ENCODE measurements around the gene LIPC.

The LIPC gene

DNA sequence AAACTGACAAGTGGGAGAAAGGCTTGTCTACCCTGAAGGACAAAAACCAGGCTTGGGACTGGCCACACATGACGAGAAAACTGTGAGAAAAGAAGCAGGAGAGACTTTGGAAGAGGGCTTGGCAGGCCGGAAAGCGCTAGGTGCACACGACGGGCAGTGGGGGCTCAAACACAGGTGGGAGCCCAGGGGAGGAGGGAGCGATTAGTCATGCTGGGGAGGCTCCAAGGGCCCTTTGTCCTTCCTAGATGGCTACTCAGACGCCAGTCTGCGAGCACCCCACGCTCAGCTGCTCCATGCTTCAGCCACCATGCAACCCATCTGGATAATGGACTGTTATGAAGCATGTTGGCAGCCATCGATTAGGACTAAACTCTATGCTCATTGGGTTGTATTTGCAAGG lies 17.1 kb downstream of the LIPC start:
- CTCF ChIA-PET: no interaction called here

DNA sequence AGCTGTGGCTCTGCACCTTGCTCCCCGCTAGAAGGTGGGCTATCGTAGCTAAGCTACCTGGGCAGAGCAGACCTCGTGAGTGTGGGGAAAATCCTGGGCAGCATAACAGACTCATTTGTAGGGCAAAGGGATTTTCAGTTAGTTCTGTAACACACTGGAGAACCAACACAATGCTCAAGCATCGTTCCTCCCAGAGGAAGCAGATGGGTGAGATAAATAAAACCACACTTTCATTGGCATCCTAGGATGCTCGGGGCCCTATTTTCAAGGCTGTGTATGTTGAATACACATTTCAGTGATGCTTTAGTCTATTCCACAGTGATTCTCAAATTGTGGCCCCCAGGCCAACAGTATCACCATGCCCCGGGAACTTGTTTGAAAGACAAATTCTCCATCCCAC lies 20.0 kb downstream of the LIPC start:
- TF ChIP-seq, protein P1, sequence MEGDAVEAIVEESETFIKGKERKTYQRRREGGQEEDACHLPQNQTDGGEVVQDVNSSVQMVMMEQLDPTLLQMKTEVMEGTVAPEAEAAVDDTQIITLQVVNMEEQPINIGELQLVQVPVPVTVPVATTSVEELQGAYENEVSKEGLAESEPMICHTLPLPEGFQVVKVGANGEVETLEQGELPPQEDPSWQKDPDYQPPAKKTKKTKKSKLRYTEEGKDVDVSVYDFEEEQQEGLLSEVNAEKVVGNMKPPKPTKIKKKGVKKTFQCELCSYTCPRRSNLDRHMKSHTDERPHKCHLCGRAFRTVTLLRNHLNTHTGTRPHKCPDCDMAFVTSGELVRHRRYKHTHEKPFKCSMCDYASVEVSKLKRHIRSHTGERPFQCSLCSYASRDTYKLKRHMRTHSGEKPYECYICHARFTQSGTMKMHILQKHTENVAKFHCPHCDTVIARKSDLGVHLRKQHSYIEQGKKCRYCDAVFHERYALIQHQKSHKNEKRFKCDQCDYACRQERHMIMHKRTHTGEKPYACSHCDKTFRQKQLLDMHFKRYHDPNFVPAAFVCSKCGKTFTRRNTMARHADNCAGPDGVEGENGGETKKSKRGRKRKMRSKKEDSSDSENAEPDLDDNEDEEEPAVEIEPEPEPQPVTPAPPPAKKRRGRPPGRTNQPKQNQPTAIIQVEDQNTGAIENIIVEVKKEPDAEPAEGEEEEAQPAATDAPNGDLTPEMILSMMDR (IDR thresholded peaks at IDR 0.05; ENCODE audit: control extremely low read depth, extremely low read depth, low read depth, missing control alignments): no peak
- CTCF ChIA-PET: interaction anchor here (1.4 kb wide), 1 partner anchor 16 kb away, joined by 4 read pairs; no protein-coding TSS in a partner anchor
- DNase-seq (ENCODE audit: extremely low spot score): no peak
- POLR2A ChIA-PET: no interaction called here

More for the DNA sequence above, 17.1 kb downstream of the LIPC start:
- no peak for DNase-seq (ENCODE audit: extremely low spot score)
- TF ChIP-seq, protein P1 (IDR thresholded peaks at IDR 0.05; ENCODE audit: control extremely low read depth, extremely low read depth, low read depth, missing control alignments): no peak
- POLR2A ChIA-PET: no interaction called here

DNA sequence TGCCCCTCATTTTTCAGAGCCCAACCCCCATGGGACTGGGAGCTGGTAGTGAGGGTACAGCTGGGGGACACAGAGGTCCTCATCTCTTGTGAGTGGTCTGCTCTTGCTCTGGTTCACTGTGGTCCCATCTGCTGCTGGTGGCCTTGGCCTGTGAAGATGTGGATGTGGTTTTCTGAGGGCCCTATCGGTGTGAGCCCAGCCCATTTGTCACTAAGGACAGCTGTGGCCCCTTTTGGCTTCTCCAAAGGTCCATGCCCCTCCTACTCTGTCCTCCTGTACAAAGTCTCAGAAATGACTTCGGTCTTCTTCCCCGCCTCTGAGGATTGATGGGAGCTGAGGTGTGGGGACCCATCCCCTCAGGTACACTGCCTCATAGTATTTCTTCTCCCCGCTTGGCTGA lies 21.0 kb downstream of the LIPC start:
- ChIA-PET POLR2A (no interaction called here), CTCF (interaction anchor here (1.4 kb wide), 1 partner anchor 15 kb away, joined by 4 read pairs; no protein-coding TSS in a partner anchor)
- no peak for DNase-seq (ENCODE audit: extremely low spot score)
- TF ChIP-seq, protein P1 (IDR thresholded peaks at IDR 0.05; ENCODE audit: control extremely low read depth, extremely low read depth, low read depth, missing control alignments): no peak

DNA sequence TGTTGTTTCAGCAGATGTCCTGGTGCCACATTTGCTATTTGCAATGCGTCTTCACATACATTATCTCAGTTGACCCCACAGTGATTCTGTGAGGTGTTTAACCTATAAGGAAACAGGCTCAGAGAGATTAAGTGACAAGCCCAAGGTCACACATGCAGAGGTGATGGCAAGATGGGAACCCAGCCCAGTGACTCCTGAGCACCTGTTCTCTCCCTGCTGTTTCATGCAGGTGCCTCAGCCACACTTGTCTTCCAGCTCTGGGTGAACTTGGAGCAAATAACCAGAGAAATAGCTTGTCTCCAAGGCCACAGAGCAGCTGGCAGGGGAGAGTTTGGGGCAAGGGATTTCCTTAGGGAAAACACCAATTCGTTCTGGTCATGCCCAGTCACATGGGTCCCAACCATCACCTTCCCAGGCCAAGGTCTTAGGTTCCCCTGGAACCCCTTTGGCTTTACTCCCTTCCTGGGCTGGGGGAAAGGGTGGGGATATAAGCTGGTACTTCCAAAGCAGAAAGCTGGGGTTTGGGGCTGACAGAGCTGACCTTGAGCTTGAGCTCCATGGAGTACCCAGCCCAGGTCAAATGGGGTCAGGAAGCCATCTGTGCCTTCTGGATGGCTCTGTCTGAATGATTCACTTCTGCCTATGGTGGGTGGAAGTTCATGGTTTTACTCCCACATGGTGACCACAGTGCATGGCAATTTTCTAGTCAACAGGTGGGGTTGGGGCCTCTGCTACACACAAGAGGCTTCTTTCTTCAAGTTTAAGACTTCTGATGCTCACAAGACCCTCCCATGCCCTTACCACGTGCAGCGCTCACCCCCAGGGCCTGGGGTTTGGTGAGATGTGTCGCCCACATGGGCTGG lies 22.4 kb downstream of the LIPC start:
- TF ChIP-seq, protein P1 (IDR thresholded peaks at IDR 0.05; ENCODE audit: control extremely low read depth, extremely low read depth, low read depth, missing control alignments): no peak
- ChIA-PET CTCF (interaction anchor here (1.0 to 1.3 kb wide), 2 partner anchors 13 to 22 kb away, joined by 4 read pairs; no protein-coding TSS in a partner anchor), POLR2A (no interaction called here)
- peak; percentile 68 for DNase-seq (ENCODE audit: extremely low spot score)

DNA sequence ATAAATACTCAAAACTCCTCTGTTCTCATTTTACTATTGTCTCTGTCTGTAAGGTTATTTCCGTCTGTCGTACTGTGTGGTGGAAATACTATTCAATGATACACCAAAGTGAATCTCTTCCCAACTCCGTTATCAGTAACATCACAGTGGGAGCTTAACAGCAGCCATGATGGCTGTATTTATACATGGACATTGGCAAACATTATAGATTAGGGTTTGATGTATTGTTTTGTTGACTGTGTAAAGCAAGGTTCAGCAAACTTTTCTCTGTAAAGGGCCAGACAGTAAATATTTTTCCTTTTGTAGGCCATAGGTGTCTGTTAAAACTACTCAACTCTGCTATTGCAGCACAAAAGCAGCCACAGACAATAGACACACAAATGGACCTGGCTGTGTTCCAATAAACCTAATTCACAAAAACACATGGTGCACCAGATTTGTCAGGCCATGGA lies 23.2 kb downstream of the LIPC start:
- ChIA-PET POLR2A (no interaction called here), CTCF (interaction anchor here (1.0 to 1.3 kb wide), 2 partner anchors 14 to 21 kb away, joined by 4 read pairs; no protein-coding TSS in a partner anchor)
- DNase-seq (ENCODE audit: extremely low spot score): no peak

DNA sequence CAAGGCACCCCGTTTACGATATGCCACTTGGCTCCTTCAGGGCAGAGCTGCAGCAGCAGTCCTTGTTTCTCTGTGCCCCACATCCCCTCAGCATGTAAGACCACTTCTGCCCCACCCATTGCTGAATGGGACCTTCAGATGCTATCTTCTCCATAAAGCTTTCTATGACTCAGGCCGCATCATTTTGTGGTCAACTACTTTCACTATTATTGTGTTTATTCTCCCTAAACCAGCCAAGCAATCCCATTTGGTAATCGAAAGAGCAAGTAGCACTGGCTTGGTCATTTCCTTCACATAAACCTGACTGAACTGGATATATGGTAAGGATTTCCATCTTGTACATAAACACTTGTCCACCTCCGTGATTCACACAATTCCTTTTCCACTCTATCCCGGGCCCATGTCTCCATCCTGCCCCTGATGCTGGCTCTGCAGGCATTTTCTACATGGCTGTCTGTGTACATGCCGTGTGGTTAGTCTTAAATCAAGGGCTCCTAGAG lies 25.7 kb downstream of the LIPC start:
- TF ChIP-seq, protein P1 (IDR thresholded peaks at IDR 0.05; ENCODE audit: control extremely low read depth, extremely low read depth, low read depth, missing control alignments): no peak
- peak; percentile 65 for DNase-seq (ENCODE audit: extremely low spot score)
- POLR2A ChIA-PET: interaction anchor here (1.0 to 1.2 kb wide), 2 partner anchors 64 to 313 kb away, joined by 4 read pairs; partner anchors contain the start of gene MINDY2
- CTCF ChIA-PET: interaction anchor here (0.8 to 2.6 kb wide), 4 partner anchors 11 to 230 kb away, joined by 3 to 11 read pairs (median 4); no protein-coding TSS in a partner anchor

More for the DNA sequence above, 23.2 kb downstream of the LIPC start:
- TF ChIP-seq, protein P1 (IDR thresholded peaks at IDR 0.05; ENCODE audit: control extremely low read depth, extremely low read depth, low read depth, missing control alignments): no peak
